GM10266 (cell line): ENCODE data around the gene MMP14.

Experiments used
- DNase-seq: peaks from one replicate; pipeline ENCODE4 v3.0.0; 2012; ENCODE audit errors: extremely low spot score
- CTCF ChIP-seq: IDR thresholded peaks from 2 replicates; pipeline ENCODE4 v1.5.1; 2012; ENCODE audit warnings: mild to moderate bottlenecking, low read depth; ENCODE audit not compliant: control insufficient read depth, insufficient read depth; ENCODE audit errors: missing control alignments

The MMP14 gene

DNA sequence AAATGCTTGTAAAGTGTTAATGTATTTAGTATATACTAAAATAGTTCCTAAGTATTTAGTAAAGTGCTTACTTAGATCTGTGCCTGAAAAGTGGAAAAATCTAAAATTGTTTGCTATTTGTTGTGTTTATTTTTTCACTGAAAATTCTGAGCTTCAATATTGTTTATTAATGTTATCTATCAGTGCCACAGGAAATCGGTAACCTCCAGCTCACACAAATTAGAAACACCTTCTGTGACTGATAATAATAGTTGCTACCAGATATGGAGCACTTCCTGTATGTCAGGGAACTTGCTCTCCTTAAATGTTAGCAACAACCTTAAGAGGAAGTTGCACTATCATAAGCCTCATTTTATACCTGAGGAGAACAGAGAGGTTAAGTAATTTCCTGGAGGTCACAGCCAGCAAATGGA, 34.4 kb downstream of the MMP14 start:
- TF ChIP-seq CTCF, result no peak
- no peak for DNase-seq

DNA sequence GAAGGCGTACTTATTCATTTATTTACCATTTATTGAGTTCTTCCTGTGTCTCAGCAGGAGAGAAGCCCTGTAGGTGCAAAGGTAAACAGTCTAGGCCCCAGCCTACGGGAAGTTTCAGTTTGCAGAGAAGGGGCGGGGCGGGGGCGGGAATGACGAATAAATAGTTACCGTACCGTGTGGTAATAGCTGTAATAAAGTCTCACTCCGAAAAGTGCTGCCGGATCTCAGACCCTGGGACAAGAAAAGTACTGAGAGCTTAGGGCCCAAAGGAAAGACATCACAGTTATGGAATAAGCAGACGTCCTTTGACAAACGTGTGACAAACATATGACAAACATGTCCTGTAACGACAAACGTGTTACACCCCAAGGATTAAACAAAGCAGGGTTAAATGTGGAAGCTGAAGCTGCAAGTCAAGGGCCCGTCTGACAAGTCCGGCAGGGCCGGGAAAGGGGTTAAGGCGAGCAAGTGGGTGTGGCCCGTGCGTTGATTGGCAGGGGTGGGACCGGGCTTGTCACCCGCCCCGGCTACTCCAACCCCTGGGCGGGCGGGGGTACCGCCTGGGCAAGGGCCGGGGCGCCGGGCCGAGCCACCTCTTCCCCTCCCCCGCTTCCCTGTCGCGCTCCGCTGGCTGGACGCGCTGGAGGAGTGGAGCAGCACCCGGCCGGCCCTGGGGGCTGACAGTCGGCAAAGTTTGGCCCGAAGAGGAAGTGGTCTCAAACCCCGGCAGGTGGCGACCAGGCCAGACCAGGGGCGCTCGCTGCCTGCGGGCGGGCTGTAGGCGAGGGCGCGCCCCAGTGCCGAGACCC, 35.0 kb downstream of the MMP14 start, which contains the start of gene LRP10:
TSS of gene LRP10 (plus strand) at position 517 of the 809 bp plus-strand sequence. CDS start 564 bp downstream, outside the sequence.
- DNase-seq, result peak; percentile 88
- peak; percentile 4 for TF ChIP-seq CTCF

GRCh38 chr14:22872033-22872832, 35.8 kb downstream of the MMP14 start:
- TF ChIP-seq CTCF, result peak; percentile 97
- peak; percentile 85 for DNase-seq

- peak; percentile 16 for DNase-seq
- TF ChIP-seq CTCF, result no peak
Observed at GRCh38 chr14:22872833-22873520, 36.6 kb downstream of the MMP14 start.

- no peak for DNase-seq
- no peak for TF ChIP-seq CTCF
Observed at GRCh38 chr14:22875003-22875747, 38.8 kb downstream of the MMP14 start.

DNA sequence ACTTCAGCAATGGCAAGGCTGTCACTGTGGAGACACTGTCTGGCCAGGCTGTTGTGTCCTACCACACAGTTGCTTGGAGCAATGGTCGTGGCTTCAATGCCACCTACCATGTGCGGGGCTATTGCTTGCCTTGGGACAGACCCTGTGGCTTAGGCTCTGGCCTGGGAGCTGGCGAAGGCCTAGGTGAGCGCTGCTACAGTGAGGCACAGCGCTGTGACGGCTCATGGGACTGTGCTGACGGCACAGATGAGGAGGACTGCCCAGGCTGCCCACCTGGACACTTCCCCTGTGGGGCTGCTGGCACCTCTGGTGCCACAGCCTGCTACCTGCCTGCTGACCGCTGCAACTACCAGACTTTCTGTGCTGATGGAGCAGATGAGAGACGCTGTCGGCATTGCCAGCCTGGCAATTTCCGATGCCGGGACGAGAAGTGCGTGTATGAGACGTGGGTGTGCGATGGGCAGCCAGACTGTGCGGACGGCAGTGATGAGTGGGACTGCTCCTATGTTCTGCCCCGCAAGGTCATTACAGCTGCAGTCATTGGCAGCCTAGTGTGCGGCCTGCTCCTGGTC, 39.4 kb downstream of the MMP14 start:
- no peak for DNase-seq
- no peak for TF ChIP-seq CTCF
